OCI-LY3 (cell line): ENCODE data around the gene NAV1.

Experiments
- H2AFZ ChIP-seq: fragments of 200-600, 300-600 bp; shearing (Covaris generic); 2 replicates; pipeline ENCODE4 v1.6.0; 2014; ENCODE audit warnings: antibody characterized with exemption, low read depth, low read length
- H3K27ac ChIP-seq: fragments of 200-600, 300-600 bp; sonication (generic); 2 replicates; pipeline ENCODE4 v1.5.1; 2014; ENCODE audit warnings: mild to moderate bottlenecking, low read length, moderate library complexity, mixed read lengths
- H3K27me3 ChIP-seq: fragments of 200-600, 300-600 bp; sonication (generic); 2 replicates; pipeline ENCODE4 v1.6.1; 2014; ENCODE audit warnings: low read depth, low read length, mixed read lengths
- H3K36me3 ChIP-seq: fragments of 200-600, 300-600 bp; sonication (generic); replicated peaks from 2 replicates; pipeline ENCODE3; 2014; ENCODE audit warnings: low read depth, low read length, mixed read lengths
- H3K4me1 ChIP-seq: fragments of 300-600, 200-600 bp; sonication (generic); 2 replicates; pipeline ENCODE4 v1.6.1; 2014; ENCODE audit warnings: low read length, mixed read lengths
- H3K4me2 ChIP-seq: fragments of 200-600, 300-600 bp; sonication (generic); 2 replicates; pipeline ENCODE4 v1.6.1; 2014; ENCODE audit warnings: low read length, mixed read lengths
- H3K4me3 ChIP-seq: fragments of 300-600, 200-600 bp; sonication (generic); 2 replicates; pipeline ENCODE4 v1.5.1; 2014; ENCODE audit warnings: antibody characterized with exemption, mild to moderate bottlenecking, low read length, moderate library complexity
- H3K79me2 ChIP-seq: fragments of 300-600, 200-600 bp; shearing (Covaris generic); 2 replicates; pipeline ENCODE4 v1.6.1; 2014; ENCODE audit warnings: mild to moderate bottlenecking, low read length, mixed read lengths
- H3K9ac ChIP-seq: fragments of 300-600, 200-600 bp; shearing (Covaris generic); 2 replicates; pipeline ENCODE4 v1.6.0; 2014; ENCODE audit warnings: mild to moderate bottlenecking, low read length, moderate library complexity
- H3K9me3 ChIP-seq: fragments of 200-600, 300-600 bp; shearing (Covaris generic); 2 replicates; pipeline ENCODE4 v1.6.1; 2014; ENCODE audit warnings: low read length, mixed read lengths; ENCODE audit not compliant: insufficient read depth
- H4K20me1 ChIP-seq: fragments of 200-600, 300-600 bp; sonication (generic); 2 replicates; pipeline ENCODE4 v1.6.1; 2016; ENCODE audit warnings: low read length, mixed read lengths; ENCODE audit not compliant: insufficient read depth
- EZH2phosphoT487 ChIP-seq: fragments of 200-600 bp; shearing (Covaris generic); IDR thresholded peaks from 2 replicates; pipeline ENCODE4 v1.6.1; 2018; ENCODE audit warnings: antibody characterized with exemption, mixed run types, low read depth
- TF ChIP-seq, protein P1 (sequence below): fragments of 200-600, 300-600 bp; sonication (generic); IDR thresholded peaks from 2 replicates; pipeline ENCODE4 v1.5.1; 2014; ENCODE audit warnings: antibody characterized with exemption, low read length, low read depth

Gene NAV1

DNA sequence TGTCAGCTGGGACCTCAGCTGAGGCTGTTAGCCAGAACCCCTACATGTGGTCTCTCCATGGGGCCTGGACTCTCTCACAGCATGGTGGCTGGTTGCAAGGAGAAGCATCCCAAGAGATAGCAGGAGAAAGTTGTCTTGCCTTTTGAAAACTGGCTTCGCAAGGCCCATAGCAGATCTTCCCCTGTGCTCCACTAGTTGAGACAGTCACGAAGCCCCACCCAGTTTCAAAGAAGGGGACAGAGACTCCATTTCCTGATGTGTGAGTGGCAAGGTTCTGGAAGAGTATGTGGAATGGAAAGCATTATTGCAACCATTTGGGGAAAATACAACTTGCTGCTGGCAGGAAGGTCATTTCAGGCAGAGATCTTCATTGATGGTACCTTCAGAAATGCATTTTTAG is 24.5 kb upstream of the NAV1 start:
- H3K9me3 ChIP-seq, result no peaks in the 10 kb centered on the region
- H3K4me2 ChIP-seq, result no peak overlapping the region
- TF ChIP-seq EZH2phosphoT487, result no peak
- TF ChIP-seq, protein P1, sequence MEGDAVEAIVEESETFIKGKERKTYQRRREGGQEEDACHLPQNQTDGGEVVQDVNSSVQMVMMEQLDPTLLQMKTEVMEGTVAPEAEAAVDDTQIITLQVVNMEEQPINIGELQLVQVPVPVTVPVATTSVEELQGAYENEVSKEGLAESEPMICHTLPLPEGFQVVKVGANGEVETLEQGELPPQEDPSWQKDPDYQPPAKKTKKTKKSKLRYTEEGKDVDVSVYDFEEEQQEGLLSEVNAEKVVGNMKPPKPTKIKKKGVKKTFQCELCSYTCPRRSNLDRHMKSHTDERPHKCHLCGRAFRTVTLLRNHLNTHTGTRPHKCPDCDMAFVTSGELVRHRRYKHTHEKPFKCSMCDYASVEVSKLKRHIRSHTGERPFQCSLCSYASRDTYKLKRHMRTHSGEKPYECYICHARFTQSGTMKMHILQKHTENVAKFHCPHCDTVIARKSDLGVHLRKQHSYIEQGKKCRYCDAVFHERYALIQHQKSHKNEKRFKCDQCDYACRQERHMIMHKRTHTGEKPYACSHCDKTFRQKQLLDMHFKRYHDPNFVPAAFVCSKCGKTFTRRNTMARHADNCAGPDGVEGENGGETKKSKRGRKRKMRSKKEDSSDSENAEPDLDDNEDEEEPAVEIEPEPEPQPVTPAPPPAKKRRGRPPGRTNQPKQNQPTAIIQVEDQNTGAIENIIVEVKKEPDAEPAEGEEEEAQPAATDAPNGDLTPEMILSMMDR, result no peak
- H3K27me3 ChIP-seq, result no peaks in the 10 kb centered on the region
- no peak overlapping the region for H3K27ac ChIP-seq
- H3K9ac ChIP-seq, result no peak overlapping the region
- no peaks in the 10 kb centered on the region for H3K36me3 ChIP-seq
- H3K79me2 ChIP-seq, result no peaks in the 10 kb centered on the region
- H2AFZ ChIP-seq, result no peak overlapping the region
- H3K4me3 ChIP-seq, result no peak overlapping the region
- H4K20me1 ChIP-seq, result no peaks in the 10 kb centered on the region
- H3K4me1 ChIP-seq, result peaks cover 34% of the 10 kb centered on the region

DNA sequence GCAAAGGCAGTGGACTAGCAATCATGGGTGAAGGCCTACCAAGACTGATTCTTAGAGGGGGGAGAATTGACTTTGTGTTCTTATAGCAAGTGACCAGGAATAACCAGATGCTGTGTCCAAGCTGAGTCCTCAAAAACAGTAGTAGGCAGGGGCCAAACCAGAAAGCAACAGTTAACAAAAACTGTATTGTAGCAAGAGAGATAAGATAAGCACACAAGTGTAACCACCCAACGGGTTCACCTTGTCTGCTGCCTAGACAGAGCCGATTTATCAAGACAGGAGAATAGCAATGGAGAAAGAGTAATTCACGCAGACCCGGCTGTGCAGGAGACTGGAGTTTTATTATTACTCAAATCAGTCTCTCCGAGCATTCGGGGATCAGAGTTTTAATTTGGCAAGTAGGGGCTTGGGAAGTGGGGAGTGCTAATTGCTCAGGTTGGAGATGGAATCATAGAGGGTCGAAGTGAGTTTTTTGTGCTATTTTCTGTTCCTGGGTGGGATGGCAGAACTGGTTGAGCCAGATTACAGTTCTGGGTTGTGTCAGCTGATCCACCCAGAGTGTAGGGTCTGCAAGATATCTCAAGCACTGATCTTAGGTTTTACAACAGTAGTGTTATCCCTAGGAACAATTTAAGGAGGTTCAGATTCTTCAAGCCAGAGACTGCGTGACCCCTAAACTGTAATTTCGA is 23.7 kb upstream of the NAV1 start:
- H3K9ac ChIP-seq, result no peak overlapping the region
- no peak for TF ChIP-seq EZH2phosphoT487
- TF ChIP-seq, protein P1, result no peak
- no peaks in the 10 kb centered on the region for H3K36me3 ChIP-seq
- peaks cover 27% of the 10 kb centered on the region for H3K4me1 ChIP-seq
- no peak overlapping the region for H3K4me3 ChIP-seq
- no peak overlapping the region for H3K27ac ChIP-seq
- no peaks in the 10 kb centered on the region for H3K79me2 ChIP-seq
- no peak overlapping the region for H3K4me2 ChIP-seq
- no peaks in the 10 kb centered on the region for H3K9me3 ChIP-seq
- no peaks in the 10 kb centered on the region for H4K20me1 ChIP-seq
- H3K27me3 ChIP-seq, result no peaks in the 10 kb centered on the region
- no peak overlapping the region for H2AFZ ChIP-seq

DNA sequence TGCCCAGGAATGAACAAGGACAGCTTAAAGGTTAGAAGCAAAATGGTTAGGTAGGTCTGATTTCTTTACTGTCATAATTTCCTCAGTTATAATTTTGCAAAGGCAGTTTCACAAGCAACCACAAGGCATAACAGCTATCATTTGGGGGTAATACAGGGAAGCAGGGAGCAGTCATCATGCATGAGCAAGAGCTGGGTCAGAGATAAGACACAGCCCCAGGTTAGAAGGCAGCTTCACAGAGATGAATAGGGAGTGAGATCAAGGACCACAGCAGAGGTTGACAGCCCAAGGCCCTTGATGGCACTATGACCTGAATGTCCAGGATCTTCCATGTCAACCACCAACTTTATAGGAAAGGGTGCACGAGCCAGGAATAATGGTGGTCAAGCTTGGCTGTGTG is 23.0 kb upstream of the NAV1 start:
- H3K27me3 ChIP-seq, result no peaks in the 10 kb centered on the region
- H3K36me3 ChIP-seq, result no peaks in the 10 kb centered on the region
- no peak overlapping the region for H3K4me3 ChIP-seq
- no peaks in the 10 kb centered on the region for H4K20me1 ChIP-seq
- no peaks in the 10 kb centered on the region for H3K9me3 ChIP-seq
- no peaks in the 10 kb centered on the region for H3K79me2 ChIP-seq
- H2AFZ ChIP-seq, result no peak overlapping the region
- TF ChIP-seq, protein P1, result no peak
- no peak for TF ChIP-seq EZH2phosphoT487
- H3K27ac ChIP-seq, result no peak overlapping the region
- H3K4me1 ChIP-seq, result peaks cover 20% of the 10 kb centered on the region
- no peak overlapping the region for H3K9ac ChIP-seq
- H3K4me2 ChIP-seq, result no peak overlapping the region

DNA sequence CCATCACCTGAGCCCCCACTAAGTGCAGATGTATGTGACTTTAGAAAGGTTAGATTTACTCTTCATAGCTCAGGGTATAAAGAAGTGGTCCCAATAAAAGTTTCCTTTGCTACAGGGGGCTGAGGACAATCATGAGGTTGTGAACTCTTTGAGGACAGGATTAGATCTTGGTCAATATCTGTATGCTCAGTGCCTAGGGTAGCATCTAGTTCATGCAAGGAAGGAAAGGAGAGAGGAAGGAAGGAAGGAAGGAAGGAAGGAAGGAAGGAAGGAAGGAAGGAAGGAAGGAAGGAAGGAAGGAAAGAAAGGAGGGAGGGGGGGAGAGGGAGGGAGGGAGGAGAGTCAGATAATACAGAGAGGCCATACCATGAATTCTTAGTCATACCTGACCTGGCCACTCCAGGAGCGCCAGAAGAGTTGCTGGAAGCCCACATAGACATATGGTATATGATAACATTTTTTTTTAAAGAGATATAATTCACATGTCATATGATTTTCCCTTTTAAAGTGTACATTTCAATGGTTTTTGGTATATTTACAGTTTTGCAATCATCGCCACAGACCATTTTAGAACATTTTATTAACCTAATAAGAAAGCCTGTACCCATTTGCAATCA is 22.3 kb upstream of the NAV1 start:
- Histone ChIP-seq H3K9me3 (no peaks in the 10 kb centered on the region), H4K20me1 (no peaks in the 10 kb centered on the region), H3K27me3 (no peaks in the 10 kb centered on the region), H3K4me1 (peaks cover 13% of the 10 kb centered on the region), H3K36me3 (no peaks in the 10 kb centered on the region), H3K9ac (no peak overlapping the region), H3K4me2 (no peak overlapping the region), H3K79me2 (no peaks in the 10 kb centered on the region), H3K4me3 (no peak overlapping the region), H3K27ac (no peak overlapping the region), H2AFZ (no peak overlapping the region)
- TF ChIP-seq, protein P1, result no peak
- no peak for TF ChIP-seq EZH2phosphoT487
